Neural cell (in vitro differentiated cells): Measurements from ENCODE around the gene LHPP. TPM values are rescaled to one million over a fixed set of nuclear protein-coding genes. Genes with fewer than 3 reads are reported as not detected.

Source experiments
- H2AFZ ChIP-seq: fragments of 200-600, 300-800 bp; sonication (generic), shearing (Covaris generic); 2 replicates; pipeline ENCODE4 v1.6.0; 2014; ENCODE audit warnings: low read depth, mild to moderate bottlenecking, antibody characterized with exemption, low read length, moderate library complexity
- H3F3A ChIP-seq: fragments of 200-600 bp; shearing (Covaris generic); 2 replicates; pipeline ENCODE4 v1.6.1; 2016; ENCODE audit warnings: mild to moderate bottlenecking, moderate library complexity, mixed read lengths, antibody characterized with exemption, low read length; ENCODE audit not compliant: insufficient read depth, poor library complexity, severe bottlenecking
- H3K27ac ChIP-seq: fragments of 200-600, 300-800 bp; sonication (generic), shearing (Covaris generic); 2 replicates; pipeline ENCODE4 v1.5.1; 2014; ENCODE audit warnings: mild to moderate bottlenecking, low read length, moderate library complexity
- H3K27me3 ChIP-seq: fragments of 300-800, 200-600 bp; sonication (generic), shearing (Covaris generic); 2 replicates; pipeline ENCODE4 v1.6.0; 2014; ENCODE audit warnings: mild to moderate bottlenecking, low read depth, low read length, moderate library complexity; ENCODE audit not compliant: insufficient read depth
- H3K36me3 ChIP-seq: fragments of 300-800, 200-600 bp; sonication (generic), shearing (Covaris generic); 2 replicates; pipeline ENCODE4 v1.5.1; 2014; ENCODE audit warnings: mild to moderate bottlenecking, antibody characterized with exemption, low read length, moderate library complexity; ENCODE audit not compliant: insufficient read depth
- H3K4me2 ChIP-seq: fragments of 300-800, 200-600 bp; sonication (generic), shearing (Covaris generic); 2 replicates; pipeline ENCODE4 v1.6.0; 2014; ENCODE audit warnings: mild to moderate bottlenecking, low read length
- H3K4me3 ChIP-seq: fragments of 300-800, 200-600 bp; sonication (generic), shearing (Covaris generic); 2 replicates; pipeline ENCODE4 v1.5.1; 2014; ENCODE audit warnings: mild to moderate bottlenecking, low read length, moderate library complexity
- H3K79me2 ChIP-seq: fragments of 200-600 bp; shearing (Covaris generic); replicated peaks from 2 replicates; pipeline ENCODE4 v1.6.0; 2014; ENCODE audit warnings: mild to moderate bottlenecking, low read length, moderate library complexity; ENCODE audit not compliant: insufficient read depth
- H3K9ac ChIP-seq: fragments of 300-800, 200-600 bp; sonication (generic), shearing (Covaris generic); 2 replicates; pipeline ENCODE4 v1.6.1; 2016; ENCODE audit warnings: mild to moderate bottlenecking, low read length, mixed read lengths
- H3K9me2 ChIP-seq: fragments of 200-600 bp; shearing (Covaris generic); 2 replicates; pipeline ENCODE4 v1.6.1; 2016; ENCODE audit warnings: mild to moderate bottlenecking, low read length, mixed read lengths; ENCODE audit not compliant: insufficient read depth
- H3K9me3 ChIP-seq: fragments of 200-600, 300-800 bp; sonication (generic), shearing (Covaris generic); 2 replicates; pipeline ENCODE4 v1.6.1; 2016; ENCODE audit warnings: mild to moderate bottlenecking, mixed run types, low read length, moderate library complexity, mixed read lengths
- H4K20me1 ChIP-seq: fragments of 200-600 bp; shearing (Covaris generic); 2 replicates; pipeline ENCODE4 v1.6.1; 2016; ENCODE audit warnings: mild to moderate bottlenecking, mixed run types; ENCODE audit not compliant: insufficient read depth
- EP300 ChIP-seq: fragments of 450-650 bp; conservative IDR thresholded peaks from 2 replicates; pipeline ENCODE4 v1.6.1; 2014; ENCODE audit warnings: antibody characterized with exemption, mild to moderate bottlenecking, moderate library complexity; ENCODE audit not compliant: poor library complexity, severe bottlenecking
- EZH2 ChIP-seq: fragments of 200-600, 300-800 bp; shearing (Covaris generic), sonication (generic); IDR thresholded peaks from 2 replicates; pipeline ENCODE4 v1.6.1; 2014; ENCODE audit warnings: antibody characterized with exemption, low read length, borderline replicate concordance, mild to moderate bottlenecking; ENCODE audit not compliant: insufficient read depth, poor library complexity, severe bottlenecking
- MXI1 ChIP-seq: fragments of 450-650 bp; conservative IDR thresholded peaks from 2 replicates; pipeline ENCODE4 v1.6.1; 2014; ENCODE audit warnings: antibody characterized with exemption, mild to moderate bottlenecking; ENCODE audit not compliant: poor library complexity, severe bottlenecking
- POLR2AphosphoS5 ChIP-seq: IDR thresholded peaks from 2 replicates; pipeline ENCODE4 v1.6.1; 2012
- RAD21 ChIP-seq: fragments of 450-650 bp; conservative IDR thresholded peaks from 2 replicates; pipeline ENCODE4 v1.6.1; 2014; ENCODE audit warnings: antibody characterized with exemption, mild to moderate bottlenecking, moderate library complexity
- SMC3 ChIP-seq: fragments of 450-650 bp; conservative IDR thresholded peaks from 2 replicates; pipeline ENCODE4 v1.6.1; 2014; ENCODE audit warnings: antibody characterized with exemption, mild to moderate bottlenecking, moderate library complexity; ENCODE audit not compliant: poor library complexity
- TAF1 ChIP-seq: IDR thresholded peaks from 2 replicates; pipeline ENCODE4 v1.6.1; 2012; ENCODE audit warnings: low read depth
- polyA plus RNA-seq: library from polyadenylated mRNA; depleted of rRNA; stranded (reverse); fragments of >200 nt; gene quantifications from 2 replicates; pipeline ENCODE4 v1.2.3, GENCODE V29; 2014
- TF ChIP-seq, protein P1 (sequence below): IDR thresholded peaks from 2 replicates; pipeline ENCODE4 v1.6.1; 2012; ENCODE audit warnings: borderline replicate concordance
- TF ChIP-seq, protein P2 (sequence below): fragments of 450-650 bp; IDR thresholded peaks from 2 replicates; pipeline ENCODE4 v1.5.1; 2014; ENCODE audit warnings: antibody characterized with exemption, mild to moderate bottlenecking, moderate library complexity; ENCODE audit not compliant: poor library complexity, severe bottlenecking

The LHPP gene
- polyA plus RNA-seq, 1 donor from 2014 or later, result 16.0 TPM

DNA sequence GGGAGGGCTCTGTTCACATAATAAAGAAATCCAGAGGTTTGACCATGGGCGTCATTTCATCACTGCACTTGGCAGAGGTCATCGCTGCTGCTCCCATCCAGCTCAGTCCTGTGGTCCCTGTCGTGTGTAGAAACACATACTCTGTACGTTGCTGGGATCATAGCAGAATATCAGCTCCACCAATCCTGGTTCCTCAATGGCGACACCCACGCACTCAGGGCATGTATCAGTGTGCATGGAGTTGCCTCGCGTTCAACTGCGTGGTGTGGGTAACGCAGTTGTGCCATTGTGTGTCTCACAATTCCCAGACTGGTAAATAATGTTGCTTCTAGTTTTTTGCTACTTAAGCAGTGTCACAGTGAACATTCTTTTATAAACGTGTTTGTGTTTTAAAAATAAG is 111.1 kb downstream of the LHPP start:
- Histone ChIP-seq H3K9me3 (no peaks in the 10 kb centered on the region), H3K9me2 (no peaks in the 10 kb centered on the region), H4K20me1 (no peaks in the 10 kb centered on the region), H3K27me3 (no peaks in the 10 kb centered on the region), H3F3A (no peaks in the 10 kb centered on the region), H3K9ac (no peak overlapping the region), H3K27ac (no peak overlapping the region), H3K79me2 (no peaks in the 10 kb centered on the region), H2AFZ (no peak overlapping the region), H3K36me3 (no peaks in the 10 kb centered on the region), H3K4me3 (no peak overlapping the region), H3K4me2 (no peak overlapping the region)
- TF ChIP-seq EZH2, result no peak
- TF ChIP-seq, protein P1, sequence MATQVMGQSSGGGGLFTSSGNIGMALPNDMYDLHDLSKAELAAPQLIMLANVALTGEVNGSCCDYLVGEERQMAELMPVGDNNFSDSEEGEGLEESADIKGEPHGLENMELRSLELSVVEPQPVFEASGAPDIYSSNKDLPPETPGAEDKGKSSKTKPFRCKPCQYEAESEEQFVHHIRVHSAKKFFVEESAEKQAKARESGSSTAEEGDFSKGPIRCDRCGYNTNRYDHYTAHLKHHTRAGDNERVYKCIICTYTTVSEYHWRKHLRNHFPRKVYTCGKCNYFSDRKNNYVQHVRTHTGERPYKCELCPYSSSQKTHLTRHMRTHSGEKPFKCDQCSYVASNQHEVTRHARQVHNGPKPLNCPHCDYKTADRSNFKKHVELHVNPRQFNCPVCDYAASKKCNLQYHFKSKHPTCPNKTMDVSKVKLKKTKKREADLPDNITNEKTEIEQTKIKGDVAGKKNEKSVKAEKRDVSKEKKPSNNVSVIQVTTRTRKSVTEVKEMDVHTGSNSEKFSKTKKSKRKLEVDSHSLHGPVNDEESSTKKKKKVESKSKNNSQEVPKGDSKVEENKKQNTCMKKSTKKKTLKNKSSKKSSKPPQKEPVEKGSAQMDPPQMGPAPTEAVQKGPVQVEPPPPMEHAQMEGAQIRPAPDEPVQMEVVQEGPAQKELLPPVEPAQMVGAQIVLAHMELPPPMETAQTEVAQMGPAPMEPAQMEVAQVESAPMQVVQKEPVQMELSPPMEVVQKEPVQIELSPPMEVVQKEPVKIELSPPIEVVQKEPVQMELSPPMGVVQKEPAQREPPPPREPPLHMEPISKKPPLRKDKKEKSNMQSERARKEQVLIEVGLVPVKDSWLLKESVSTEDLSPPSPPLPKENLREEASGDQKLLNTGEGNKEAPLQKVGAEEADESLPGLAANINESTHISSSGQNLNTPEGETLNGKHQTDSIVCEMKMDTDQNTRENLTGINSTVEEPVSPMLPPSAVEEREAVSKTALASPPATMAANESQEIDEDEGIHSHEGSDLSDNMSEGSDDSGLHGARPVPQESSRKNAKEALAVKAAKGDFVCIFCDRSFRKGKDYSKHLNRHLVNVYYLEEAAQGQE, result no peak
- TF ChIP-seq TAF1, result no peak
- no peak for TF ChIP-seq EP300
- no peak for TF ChIP-seq MXI1
- no peak for TF ChIP-seq POLR2AphosphoS5
- no peak for TF ChIP-seq RAD21
- no peak for TF ChIP-seq SMC3
- TF ChIP-seq, protein P2, sequence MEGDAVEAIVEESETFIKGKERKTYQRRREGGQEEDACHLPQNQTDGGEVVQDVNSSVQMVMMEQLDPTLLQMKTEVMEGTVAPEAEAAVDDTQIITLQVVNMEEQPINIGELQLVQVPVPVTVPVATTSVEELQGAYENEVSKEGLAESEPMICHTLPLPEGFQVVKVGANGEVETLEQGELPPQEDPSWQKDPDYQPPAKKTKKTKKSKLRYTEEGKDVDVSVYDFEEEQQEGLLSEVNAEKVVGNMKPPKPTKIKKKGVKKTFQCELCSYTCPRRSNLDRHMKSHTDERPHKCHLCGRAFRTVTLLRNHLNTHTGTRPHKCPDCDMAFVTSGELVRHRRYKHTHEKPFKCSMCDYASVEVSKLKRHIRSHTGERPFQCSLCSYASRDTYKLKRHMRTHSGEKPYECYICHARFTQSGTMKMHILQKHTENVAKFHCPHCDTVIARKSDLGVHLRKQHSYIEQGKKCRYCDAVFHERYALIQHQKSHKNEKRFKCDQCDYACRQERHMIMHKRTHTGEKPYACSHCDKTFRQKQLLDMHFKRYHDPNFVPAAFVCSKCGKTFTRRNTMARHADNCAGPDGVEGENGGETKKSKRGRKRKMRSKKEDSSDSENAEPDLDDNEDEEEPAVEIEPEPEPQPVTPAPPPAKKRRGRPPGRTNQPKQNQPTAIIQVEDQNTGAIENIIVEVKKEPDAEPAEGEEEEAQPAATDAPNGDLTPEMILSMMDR, result no peak

DNA sequence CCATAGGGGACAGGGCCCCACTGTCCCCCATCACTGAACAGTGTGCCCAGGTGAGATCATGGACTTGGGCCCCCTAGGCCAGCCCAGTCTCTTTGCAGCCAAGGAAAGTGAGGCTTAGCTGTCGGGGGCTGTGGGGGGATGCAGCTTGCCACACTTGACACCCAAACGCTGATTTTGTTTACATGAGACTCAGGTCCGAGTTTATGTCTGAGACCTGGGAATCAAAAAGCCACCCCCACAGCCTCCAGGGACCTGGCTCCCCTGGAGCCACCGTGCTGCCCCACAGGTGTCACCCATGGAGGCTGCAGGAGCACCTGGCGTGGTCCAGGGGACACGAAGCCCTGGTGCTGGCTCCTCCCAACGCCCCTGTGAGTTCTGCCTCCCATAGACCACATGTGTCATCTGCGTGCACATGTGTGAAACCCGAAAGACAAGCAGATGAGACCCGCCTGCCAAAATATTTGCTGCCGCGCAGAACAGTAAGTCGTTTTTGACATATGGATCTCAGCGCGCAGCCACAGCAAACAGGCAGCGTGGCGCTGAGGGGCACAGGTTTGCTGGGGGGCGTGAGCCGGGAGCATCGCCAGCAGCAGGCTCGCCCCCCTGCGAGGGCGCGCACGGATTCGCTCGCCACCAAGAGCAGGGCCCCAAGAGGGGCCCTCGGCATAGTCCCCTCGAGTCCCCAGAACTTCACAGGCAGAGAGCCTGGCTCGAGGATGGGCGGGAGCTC is 112.3 kb downstream of the LHPP start:
- Histone ChIP-seq H3K27ac (no peak overlapping the region), H4K20me1 (no peaks in the 10 kb centered on the region), H3K4me2 (no peak overlapping the region), H3K9me2 (no peaks in the 10 kb centered on the region), H3K27me3 (no peaks in the 10 kb centered on the region), H3K79me2 (no peaks in the 10 kb centered on the region), H3K9me3 (no peaks in the 10 kb centered on the region), H3K9ac (no peak overlapping the region), H3K36me3 (no peaks in the 10 kb centered on the region), H2AFZ (no peak overlapping the region), H3F3A (no peaks in the 10 kb centered on the region), H3K4me3 (no peak overlapping the region)
- TF ChIP-seq SMC3 (no peak), POLR2AphosphoS5 (no peak), MXI1 (no peak), EP300 (no peak), RAD21 (no peak), EZH2 (no peak), TAF1 (no peak)
- TF ChIP-seq, protein P2, result no peak
- TF ChIP-seq, protein P1, result no peak
